HG02571 (cell line): Measurements from ENCODE around the gene ARHGAP24.

Experiments used
- ATAC-seq: cut with Tn5 transposase; IDR thresholded peaks from one replicate; pipeline ENCODE4 v1.9.1; 2021; ENCODE audit warnings: mild to moderate bottlenecking, moderate library complexity; ENCODE audit not compliant: unreplicated experiment

Gene ARHGAP24

DNA sequence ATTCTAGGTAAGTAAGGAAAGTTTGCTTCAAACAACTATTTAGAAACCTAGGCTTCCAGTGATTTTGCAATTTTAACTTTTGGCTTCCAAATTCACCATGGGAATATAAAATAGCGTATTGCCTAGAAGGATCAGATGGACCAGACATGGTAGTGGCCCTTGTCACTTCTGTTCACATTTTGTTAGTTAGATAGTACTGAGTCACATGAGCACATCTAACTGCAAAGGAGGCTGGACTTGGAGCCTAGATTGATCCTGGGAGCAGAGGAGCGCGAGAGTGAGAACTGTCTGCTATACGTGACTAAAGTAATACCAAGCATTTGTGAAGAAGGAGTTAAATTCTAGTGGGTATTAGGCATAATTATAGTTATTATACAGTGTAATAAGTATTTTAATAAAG is 102.4 kb downstream of the ARHGAP24 start:
- ATAC-seq, result no peak

DNA sequence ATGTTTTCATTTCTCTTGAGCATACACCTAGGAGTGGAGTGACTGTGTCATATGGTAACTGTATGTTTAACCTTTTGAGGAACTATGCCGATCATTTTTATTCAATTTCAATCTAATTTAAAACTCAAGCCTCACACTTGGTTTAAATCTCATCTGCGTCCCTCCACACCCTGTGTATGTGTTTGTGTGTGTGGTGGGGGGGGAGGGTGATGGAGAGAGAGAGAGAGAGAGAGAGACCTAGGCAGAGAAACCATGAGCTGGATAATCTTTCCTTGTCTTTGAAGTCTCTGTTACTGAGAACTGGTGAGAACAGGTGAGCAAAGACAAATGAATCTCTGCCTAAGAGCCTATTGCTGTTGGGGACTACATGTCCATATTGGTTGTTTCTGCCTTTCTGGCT is 105.0 kb downstream of the ARHGAP24 start:
- no peak for ATAC-seq

DNA sequence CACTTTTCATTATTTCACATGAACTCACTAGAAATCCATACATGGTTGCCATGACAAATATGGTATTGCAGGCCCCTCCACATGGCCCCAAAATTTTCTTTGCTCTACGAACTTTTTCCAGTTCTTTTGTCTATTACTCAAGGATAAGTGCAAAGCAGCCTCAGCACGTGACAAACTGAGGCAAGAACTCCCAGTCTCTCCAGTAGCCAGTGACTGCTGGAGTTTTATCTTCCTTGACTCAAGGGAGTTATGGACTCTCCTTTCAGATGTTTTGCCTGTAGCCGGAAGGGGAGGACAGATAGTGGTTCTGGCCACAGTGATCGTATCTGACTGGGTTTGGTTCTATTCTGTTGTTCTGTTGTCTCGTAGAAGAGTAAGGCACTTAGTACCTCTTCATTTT is 105.5 kb downstream of the ARHGAP24 start:
- ATAC-seq, result no peak

DNA sequence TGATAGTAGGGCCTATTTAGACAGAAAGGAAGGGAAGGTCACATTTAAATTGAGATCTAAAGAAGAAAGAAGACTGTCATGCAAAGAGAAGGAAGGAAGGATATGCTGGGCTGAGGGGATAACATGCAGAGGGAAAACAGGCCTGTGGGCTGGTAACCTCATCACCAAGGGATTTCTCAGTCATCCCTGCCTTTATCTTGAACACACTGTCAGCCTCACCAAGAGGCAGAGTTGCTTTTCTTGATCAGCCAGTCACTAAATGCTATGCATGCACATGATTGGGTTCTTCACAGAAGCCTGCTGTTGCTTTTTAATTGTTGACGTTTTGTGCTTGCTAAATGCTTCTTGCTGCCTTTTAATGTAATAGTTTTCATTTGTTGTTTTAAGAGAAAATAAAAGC is 113.0 kb downstream of the ARHGAP24 start:
- no peak for ATAC-seq

DNA sequence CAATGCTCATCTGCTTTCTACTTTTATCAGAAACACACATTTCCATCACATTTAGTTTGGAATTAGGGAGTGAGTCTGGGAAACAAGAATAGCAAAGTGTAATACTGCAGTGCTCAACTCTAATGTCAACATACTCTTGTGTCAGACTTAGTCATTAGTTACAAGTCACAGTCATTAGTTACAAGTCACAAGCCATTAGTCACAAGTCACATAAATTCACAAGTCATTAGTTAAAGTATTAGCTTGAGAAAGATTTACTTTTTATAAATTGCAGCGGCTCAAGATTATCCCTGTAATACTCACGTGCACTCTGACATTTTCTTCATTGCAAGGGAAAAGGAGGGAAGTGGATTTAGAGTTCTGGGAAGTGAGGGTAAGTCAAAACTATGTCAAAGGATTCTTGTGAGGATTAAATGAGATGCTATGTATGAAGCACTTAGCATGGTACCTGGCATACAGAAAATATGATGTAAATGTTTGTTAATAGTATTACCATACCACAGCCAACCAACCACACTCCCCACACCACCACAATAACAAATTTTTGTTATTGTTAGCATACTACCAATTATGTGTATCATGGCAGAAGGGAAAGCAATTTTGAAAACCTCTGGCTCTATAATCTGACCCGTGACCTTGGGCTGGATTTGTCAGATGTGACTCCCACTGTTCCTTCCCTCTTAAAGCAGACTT is 116.6 kb downstream of the ARHGAP24 start:
- ATAC-seq, result no peak

DNA sequence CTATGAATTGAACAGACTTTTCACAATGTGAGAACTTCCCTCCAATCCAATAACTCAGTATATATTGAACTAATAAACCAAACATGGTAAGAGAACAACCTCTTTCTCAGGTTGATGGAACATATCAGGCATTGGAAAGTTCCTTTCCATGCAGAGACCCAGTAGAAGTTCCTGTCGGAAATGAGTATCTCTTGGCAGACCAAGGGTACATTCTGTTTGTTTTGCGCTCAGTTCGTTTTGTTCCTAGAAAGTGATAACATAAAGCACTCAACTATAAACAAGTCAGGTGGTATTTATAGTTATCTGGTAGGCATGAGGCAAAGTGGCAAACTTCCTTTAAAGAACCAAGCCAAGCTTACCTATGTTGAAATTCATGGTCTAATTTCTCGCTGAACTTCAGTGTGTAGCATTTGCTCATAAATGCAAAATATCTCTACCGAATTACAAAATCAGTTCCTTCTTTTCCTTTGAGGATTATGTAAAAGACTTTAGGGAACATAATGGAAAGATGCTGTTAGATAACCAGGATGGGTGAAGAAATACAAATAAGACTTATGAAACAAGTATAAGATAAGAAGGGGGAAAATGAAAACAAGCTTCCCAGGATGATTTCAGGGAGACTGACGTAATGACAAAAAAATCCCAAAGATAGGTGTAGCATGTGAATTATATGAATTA is 120.3 kb downstream of the ARHGAP24 start:
- no peak for ATAC-seq

DNA sequence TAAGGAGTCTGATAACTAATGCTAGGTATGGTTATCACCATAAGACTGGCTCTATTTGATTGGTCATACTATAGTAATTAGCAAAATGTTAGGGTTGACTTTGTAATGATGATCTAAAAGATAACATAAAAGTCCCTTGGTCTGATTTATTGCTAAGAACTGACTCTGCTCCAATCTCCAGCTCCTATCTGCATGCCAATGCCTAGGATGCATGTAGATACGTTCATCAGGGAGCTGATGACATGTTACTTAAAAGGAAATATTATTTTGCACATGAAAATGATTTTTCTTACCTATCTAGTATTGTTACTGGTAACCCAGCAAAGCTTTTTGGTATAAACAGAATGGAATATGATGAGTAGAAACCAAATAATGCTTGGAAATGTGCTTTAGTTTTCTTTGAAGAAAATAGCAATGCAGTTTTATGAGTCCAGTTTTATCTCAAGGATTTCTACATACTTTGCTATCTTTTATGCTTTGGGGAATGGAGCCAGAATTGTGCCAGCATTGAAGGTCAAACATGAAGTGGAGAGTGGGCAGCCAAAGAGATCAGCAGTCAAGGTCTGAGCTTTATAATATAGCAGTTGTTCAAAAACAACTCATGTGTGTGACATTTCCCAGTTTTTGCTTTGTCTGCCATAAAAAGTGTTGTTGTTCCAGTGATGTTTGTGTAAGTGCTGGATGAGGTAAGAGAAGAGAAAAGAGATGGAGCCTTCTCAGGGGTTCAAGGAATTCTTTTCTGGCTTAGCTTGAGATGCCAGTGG is 121.0 kb downstream of the ARHGAP24 start:
- no peak for ATAC-seq

DNA sequence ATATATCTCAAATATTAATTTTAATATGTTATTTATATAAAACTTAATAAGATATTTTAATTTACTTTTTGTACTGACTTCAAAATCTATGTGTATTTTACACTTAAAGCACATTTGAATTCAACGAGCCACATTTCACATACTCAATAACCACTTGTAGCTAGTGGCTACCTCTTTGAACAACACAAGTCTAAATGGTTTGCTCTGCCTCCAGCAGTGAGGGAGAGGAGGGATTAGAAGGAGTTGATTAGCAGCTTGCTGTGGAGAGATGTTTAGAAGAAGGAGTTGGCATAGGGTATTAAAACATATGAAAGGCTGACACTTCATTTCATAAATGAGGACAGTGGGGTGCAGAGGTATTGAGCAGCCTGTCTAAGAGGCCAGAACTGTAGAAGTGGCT is 124.0 kb downstream of the ARHGAP24 start:
- no peak for ATAC-seq

DNA sequence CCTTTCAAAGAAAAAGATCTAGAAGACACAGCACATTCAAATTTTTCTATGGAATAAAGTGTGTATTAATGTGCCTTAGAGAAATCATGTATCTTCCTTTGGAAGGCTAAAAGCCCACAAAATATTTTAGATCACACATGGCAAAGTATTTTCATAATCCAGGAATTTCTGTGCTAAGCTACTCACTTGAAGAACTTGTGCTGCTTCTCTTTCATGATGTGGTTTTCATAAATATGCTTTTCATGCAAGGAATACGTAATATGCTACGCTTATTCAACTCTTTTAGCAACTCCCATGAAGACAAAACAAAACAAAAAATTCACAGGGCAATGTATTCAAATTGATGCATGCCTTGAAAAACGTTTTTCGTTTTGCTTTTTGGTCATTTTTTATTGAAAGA is 125.6 kb downstream of the ARHGAP24 start:
- ATAC-seq, result no peak

DNA sequence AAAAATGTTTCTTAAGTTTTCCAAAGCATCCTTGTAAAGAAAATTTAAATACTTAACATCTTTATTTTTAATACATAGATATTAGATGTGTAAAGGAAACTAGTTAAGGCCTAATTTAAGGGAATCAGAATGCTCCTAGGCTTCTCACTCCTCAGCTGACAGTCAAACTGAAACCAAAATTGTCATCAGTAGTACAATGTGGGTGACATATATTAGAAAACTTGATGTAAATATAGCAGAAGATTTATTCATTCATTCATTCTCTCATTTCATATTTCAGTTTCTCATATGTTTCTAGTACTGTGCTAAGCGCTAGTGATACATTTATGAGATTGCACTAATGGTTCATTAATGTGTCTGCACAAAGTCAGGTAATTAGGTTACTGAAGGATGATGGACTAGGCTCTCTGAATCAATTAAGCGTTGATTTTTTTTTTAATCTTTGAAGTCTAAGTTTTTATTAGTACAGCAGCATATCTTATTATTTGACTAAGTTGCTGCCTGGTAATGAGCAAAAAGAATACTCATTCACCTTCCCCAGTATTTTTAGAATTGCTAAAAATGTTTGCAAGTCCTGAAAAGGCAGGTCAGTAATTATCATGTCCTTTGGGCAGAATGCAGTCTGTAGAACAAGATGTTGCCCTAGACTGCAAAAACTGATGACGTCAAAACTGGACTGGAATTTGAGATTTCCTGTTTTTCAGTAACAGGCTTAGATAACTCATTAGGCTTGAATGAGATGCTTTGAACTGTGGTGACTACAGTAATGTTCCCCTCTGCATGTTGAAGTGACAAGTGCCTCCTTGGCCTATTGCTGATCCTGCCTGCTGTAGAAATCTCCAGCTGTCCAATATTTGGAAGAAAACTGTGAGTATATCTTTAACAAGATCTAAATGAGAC is 128.7 kb downstream of the ARHGAP24 start:
- peak; percentile 41 for ATAC-seq

DNA sequence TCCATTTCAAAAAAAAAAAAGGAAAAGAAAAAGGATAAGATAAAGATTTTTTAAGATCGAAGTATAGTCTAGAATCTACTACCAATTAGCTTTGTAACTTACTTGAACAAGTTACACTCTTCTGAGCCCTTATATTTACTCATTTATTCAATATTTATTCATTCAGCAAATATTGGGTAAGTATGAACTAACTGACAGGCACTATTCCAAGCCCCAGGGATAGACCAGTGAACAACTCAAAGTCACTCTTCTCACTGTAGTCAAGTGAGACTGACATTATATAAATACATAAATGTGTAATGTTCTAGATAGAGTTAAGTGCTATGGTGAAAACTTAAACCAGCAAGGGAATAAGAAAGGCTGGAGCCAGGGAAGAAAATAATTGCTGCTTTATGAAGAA is 131.6 kb downstream of the ARHGAP24 start:
- no peak for ATAC-seq

DNA sequence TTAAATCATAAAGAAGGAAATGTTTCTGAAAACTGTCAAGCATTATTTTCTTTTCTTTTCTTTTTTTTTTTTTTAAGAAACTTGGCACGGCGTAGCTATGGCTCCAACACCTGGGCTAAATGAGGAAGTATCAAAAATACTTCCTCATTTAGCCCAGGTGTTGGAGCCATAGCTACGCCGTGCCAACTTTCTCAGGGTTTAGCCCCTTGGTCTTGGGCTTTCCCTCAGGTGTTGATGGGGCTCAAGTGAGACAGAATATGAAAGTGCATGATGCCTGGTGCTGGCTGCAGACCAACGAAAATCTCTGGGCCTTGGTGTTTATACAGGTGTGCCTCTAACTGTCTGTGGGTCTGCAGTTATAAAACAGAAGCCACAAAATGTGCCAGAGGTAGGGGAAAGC is 132.7 kb downstream of the ARHGAP24 start:
- ATAC-seq, result peak; percentile 55

DNA sequence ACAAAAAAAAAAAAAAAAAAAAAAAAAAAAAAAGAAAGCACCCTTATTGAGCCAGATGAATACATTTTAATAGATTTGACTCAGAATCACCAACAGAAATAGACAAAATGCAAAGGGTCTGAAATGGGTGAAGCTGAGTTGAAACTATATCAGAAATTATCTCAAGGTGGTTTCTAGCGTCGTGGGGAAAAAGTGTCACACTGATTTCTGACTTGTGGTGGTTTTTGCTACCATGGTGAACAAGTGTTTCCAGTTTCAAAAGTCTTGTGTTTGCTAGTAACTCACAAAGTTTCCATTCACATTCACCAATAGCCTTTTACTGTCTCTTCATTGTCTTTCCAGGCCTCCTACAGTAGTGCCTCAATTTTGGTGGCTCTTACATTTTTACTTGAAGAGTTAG is 135.5 kb downstream of the ARHGAP24 start:
- ATAC-seq, result peak; percentile 92

DNA sequence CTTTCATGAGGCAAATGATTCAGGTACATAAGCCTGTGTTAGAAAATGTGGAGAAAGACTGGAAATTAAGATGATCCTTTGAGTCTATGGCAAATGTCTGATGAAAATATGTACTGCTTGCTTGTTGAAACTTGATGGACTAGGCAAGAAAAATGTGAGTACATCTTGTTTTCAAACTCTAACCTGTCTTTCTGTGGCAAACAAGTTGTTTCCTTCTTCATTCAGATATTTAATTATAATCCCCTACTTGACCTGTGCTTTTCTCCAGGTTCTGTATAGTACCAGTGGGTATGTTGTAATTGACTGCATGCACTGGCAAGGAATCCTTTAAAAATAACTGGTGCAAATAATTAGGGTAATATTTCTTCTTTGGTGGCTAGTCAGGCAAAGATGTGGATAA is 136.7 kb downstream of the ARHGAP24 start:
- ATAC-seq, result no peak

DNA sequence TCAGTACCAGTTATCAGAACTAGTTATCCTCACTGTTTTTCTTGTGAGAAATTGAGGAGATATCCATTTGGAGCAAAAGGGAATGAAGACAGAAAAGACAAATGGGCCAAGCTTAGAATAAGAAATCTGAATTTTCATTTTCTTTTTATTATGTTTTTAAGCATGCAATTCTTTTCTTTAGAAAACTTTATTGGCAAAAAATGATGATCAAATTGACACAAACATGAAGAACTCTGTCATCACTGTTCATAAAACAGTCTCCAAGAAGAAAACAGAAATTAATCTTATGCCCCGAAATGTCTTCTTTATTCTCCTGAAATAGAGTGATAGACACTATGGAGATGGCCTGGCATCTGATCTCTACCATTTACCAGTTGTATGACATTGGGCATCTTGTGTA is 139.0 kb downstream of the ARHGAP24 start:
- no peak for ATAC-seq

DNA sequence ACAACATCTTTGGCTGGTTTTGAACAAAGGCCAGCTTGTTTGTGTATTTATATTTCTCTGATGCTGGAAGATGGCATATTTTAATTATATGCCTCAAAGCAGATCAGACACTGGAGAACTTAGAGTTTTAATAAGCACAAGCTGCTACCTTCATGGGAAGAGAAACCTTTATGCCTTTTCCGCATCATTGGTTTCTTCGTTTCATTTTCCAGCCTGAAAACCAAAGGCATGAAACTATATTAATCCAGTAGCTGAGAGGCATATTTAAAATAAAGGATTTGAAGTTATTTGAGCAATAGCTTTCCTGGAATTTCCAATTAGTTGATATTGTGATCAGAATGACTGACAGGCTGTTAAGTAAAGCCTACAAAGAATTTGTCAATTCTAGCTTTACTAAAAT is 141.0 kb downstream of the ARHGAP24 start:
- ATAC-seq, result no peak

DNA sequence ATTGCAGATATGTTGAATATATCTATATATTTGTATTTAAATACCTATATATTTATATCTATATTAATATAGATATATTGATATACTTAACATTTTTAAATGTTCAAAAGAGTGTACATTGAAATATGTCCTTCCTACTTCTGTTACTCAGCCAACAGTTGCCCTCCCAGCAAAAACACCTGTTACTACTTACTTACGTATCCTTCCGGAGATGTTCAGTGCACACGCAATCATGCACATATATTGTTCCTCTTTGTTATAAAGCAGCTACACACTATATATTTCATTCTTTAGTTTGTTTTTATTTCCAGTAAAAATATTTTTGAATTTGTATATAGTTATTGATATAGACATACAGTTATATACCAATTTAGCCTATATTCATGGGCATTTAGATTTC is 142.3 kb downstream of the ARHGAP24 start:
- ATAC-seq, result no peak

DNA sequence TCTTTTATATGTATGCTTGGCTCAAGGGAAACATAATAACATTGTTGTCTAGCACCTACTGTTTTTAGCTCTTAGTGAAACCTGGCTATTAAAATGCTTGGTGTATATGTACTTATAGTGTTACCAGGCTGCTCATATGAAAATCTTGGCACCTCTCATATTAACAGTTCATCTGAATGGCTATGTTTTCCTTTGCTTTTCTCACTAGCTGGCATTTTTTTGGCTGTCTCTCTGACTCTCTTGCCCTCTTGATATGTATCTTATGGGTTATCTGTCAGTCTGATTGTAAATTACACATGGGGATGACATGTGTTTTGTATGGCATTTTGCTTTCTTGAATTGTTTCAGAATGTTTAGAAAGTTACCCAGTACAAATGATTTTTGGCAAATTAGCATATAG is 158.0 kb downstream of the ARHGAP24 start:
- ATAC-seq, result no peak

DNA sequence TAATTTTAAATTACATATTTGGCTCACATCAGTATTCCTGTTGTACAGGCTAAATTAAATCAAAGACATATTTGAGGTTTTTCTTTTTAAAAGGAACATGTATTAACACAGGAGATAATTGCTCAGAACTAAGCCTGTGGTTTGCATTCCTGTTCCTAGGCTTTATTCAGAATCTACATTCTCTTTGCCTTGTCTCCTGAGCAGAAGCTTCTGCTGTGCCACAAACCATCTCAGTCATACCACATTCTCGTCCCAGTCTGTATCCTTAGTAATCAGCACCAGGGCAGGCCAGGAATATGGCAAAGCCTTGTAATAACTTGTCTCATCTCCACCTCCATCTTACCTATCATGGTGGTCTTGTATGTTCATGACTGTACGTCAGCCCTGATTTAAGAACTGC is 162.8 kb downstream of the ARHGAP24 start:
- ATAC-seq, result no peak

DNA sequence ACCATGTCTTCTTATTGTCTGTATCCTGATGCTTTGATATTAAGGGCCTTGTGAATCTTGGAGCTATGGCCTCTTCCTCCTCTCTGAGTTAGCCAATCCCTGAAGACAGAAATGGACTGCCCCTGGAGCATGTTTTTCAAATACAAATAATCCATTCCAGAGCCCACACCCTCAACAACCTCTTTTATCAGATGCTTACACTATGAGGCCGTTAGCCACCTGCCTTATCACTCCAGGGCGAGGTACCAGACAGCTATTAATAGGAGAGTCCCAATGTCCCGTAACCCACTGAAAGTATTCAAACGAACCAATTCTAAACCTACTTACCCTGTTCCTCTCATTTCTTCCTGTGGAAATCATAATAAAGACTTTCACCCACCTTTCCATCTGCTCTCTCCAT is 165.0 kb downstream of the ARHGAP24 start:
- ATAC-seq, result no peak
